Prostate gland (tissue), 2 donors: ENCODE data around the gene MGLL.

Experiments
- POLR2AphosphoS5 ChIP-seq: sonication (generic); formaldehyde crosslinking; IDR thresholded peaks from one replicate; pipeline ENCODE4 v1.6.1; 2017; ENCODE audit warnings: antibody characterized with exemption
- TF ChIP-seq, protein P1 (sequence below), 4 experiments: fragments of 200-600 bp in 2 of 4; fragments of 450-650 bp in 2 of 4; sonication (generic) in 2 of 4; IDR thresholded peaks; 1 replicate in 3 of 4; 2 replicates in 1 of 4; pipeline ENCODE4 v1.5.1; 2016 to 2019; ENCODE audit warnings: antibody characterized with exemption in 4 of 4, mild to moderate bottlenecking in 2 of 4, moderate library complexity in 2 of 4

- TF ChIP-seq POLR2AphosphoS5, result no peak
- TF ChIP-seq, protein P1, sequence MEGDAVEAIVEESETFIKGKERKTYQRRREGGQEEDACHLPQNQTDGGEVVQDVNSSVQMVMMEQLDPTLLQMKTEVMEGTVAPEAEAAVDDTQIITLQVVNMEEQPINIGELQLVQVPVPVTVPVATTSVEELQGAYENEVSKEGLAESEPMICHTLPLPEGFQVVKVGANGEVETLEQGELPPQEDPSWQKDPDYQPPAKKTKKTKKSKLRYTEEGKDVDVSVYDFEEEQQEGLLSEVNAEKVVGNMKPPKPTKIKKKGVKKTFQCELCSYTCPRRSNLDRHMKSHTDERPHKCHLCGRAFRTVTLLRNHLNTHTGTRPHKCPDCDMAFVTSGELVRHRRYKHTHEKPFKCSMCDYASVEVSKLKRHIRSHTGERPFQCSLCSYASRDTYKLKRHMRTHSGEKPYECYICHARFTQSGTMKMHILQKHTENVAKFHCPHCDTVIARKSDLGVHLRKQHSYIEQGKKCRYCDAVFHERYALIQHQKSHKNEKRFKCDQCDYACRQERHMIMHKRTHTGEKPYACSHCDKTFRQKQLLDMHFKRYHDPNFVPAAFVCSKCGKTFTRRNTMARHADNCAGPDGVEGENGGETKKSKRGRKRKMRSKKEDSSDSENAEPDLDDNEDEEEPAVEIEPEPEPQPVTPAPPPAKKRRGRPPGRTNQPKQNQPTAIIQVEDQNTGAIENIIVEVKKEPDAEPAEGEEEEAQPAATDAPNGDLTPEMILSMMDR (IDR thresholded peaks at IDR 0.05), result peak in 3 of 4 experiments; percentile 17 to 65 (median 57)
Observed at GRCh38 chr3:127690823-127691452, 131.4 kb downstream of the MGLL start.
